Retina (tissue), 1 donor: ENCODE measurements around the gene SOX8.
"Not testable (repeated sequence)": the region's sequence is repeated elsewhere in the genome, so short reads cannot be mapped to it uniquely, and the experiment has no call there.

Source experiments
- DNase-seq: peaks from one replicate; pipeline ENCODE4 v3.0.0-alpha.2; 2016

SOX8 gene

DNA sequence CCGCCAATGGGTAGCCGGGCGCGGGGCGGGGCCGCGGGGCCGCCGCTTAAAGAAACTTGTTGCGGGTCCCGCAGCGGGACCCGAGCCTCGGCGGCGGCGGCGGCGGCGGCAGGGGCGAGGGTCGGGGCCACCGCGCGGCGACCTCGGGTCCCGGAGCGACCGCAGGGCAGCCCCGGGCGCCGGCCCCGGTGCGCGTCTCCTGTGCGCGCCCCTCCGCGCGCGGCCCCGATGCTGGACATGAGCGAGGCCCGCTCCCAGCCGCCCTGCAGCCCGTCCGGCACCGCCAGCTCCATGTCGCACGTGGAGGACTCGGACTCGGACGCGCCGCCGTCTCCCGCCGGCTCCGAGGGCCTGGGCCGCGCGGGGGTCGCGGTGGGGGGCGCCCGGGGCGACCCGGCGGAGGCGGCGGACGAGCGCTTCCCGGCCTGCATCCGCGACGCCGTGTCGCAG, at the start of gene SOX8:
TSS of gene SOX8 (plus strand) at position 76 of the 450 bp plus-strand sequence. CDS start at position 229, 153 bp downstream.
- no peak for DNase-seq

- DNase-seq = no peak
Measured at GRCh38 chr16:932831-933330, 48.7 kb upstream of the SOX8 start.

DNA sequence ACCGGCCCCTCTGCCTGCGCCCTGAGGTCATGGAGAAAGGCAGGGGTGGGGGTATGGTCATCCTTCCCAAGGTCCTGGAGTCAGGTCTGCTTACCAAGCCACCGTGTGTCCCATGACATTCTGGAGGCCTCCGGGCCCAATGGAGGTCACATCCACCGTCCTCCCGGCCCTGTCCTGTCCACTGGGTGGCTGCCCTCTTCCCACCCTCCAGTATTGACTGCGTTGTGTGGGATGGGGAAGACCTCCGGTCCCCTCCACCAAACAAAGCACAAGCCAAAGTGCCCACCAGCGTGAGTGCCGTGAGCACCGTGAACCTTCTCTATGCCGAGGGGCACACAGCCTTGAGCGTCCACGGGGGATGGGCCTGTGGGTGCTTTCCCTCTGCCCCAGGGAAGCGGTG, 48.0 kb upstream of the SOX8 start:
- DNase-seq = no peak

DNA sequence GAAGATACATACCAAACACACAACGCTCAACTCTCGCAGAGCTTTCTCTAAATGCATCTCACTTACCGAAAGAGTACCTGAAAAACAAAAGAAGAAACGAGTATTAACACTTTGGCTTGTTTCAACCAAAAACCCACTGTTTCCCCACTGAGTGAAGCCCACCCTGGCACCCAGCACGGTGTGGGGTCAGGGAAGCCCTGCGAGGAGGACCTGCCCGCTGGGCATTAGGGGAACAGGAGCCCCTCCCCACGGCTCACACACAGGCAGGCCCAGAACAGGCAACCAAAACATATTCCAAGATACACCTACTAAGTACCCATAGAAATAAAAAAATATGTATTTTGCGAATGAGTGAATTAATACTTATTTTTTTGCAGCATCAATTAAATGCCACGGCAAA, 47.4 kb upstream of the SOX8 start:
- DNase-seq = no peak

GRCh38 chr16:935684-936083, 45.9 kb upstream of the SOX8 start:
- no peak for DNase-seq

DNA sequence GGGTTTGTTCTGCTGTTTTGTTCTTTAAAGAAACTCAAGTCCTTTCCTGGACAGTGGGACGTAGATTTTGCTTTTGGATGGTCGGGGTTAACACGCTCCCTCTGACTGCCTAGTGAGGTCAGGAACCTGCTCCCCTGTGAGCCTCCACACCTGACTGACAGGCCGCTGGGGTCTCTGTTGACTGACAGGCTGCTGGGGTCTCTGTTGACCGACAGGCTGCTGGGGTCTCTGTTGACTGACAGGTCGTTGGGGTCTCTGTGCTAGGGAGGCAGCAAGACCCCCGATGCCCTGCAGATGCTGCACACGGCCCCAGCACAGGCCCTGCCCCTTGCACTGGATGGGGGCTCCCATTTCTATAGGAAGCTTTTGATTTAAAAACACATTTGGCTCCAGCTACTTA, 44.3 kb upstream of the SOX8 start:
- no peak for DNase-seq

DNA sequence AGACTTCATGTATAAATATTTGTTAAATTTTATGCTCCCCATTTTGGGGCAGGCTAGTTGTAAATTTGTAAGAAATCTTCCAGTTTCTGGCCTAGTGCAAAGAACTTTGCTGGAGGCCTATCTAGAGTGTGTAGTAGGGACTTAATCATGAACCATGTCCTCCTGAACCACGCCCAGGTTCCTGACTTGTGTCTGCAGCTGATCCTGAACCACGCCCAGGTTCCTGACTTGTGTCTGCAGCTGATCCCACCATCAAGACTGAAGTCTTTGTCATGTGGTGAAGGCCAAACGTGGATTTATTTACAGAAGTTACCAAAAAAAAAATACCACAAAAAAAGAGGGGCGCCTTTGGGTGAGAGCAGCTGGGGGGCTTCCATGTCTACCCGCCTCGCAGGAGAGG, 43.8 kb upstream of the SOX8 start:
- DNase-seq = no peak

GRCh38 chr16:938136-938535, 43.4 kb upstream of the SOX8 start:
- no peak for DNase-seq

GRCh38 chr16:938752-939151, 42.8 kb upstream of the SOX8 start:
- DNase-seq = no peak

DNA sequence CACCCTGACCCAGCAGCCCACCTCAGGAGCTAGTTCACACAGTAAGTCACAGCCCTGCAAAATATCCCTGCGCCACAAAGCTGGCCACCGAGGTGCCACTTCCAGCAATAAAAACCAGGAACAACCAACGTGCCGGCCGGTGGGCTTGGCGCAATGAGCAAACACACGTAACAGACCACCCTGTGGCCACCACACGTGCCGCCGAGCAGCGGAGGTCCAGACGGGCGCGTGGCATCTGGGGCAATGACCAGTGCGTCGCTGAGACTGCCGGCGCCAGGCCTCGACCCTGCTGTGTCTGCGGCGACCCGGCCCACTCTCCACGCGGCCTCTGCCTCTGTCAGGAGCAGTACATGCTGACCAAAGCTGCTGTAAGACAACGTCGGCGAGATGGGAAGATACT, 42.3 kb upstream of the SOX8 start:
- DNase-seq = no peak

DNA sequence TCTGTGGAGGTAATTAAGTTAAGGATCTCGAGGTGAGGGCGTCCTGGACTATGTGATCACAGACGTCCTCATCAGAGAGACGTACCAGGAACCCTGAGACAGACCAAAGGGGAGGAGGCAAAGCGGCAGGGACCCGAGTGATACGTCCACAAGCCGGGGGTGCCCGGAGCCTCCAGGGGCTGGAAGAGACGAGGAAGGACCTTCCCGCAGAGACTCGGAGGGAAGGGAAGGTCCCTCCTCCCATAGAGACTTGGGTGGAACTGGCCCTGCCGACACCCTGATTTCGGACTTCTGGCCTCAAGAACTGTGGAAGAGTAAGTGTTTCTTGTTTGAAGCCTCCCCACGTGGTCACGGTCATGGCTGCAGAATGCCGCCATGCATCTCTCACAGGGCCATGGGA, 41.6 kb upstream of the SOX8 start:
- no peak for DNase-seq

GRCh38 chr16:942436-943060, 39.0 kb upstream of the SOX8 start:
- no peak for DNase-seq

DNA sequence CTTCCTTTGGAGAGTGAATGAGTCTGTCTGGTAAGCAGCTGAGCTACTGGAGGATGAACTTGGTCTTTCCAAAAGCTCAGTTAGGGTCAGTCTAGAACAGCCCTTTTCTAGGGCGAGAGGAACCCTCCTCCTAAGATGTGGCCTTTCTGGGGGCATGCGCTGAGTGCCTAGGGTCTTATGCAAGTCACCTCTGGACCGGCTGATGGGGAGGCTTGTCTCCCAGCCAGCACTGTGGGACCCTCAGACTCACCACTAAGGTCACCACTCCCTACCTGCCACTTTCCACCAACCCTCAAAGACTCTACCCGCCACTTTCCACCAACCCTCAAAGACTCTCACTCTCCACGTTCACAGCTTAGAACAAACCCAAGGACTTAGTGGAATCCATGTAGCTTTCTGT, 37.6 kb upstream of the SOX8 start:
- DNase-seq = no peak

GRCh38 chr16:945271-946047, 36.1 kb upstream of the SOX8 start:
- DNase-seq = no peak

- DNase-seq = no peak
Measured at GRCh38 chr16:946048-946395, 35.5 kb upstream of the SOX8 start.

GRCh38 chr16:947255-947921, 34.2 kb upstream of the SOX8 start:
- no peak for DNase-seq

DNA sequence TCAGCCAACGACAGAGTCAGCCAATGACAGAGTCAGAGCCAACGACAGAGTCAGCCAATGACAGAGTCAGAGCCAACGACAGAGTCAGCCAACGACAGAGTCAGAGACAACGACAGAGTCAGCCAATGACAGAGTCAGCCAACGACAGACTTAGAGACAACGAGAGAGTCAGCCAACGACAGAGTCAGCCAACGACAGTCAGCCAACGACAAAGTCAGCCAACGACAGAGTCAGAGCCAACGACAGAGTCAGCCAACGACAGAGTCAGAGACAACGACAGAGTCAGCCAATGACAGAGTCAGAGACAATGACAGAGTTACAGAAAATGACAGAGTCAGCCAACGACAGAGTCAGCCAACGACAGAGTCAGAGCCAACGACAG, 33.7 kb upstream of the SOX8 start:
- not testable (repeated sequence) for DNase-seq

DNA sequence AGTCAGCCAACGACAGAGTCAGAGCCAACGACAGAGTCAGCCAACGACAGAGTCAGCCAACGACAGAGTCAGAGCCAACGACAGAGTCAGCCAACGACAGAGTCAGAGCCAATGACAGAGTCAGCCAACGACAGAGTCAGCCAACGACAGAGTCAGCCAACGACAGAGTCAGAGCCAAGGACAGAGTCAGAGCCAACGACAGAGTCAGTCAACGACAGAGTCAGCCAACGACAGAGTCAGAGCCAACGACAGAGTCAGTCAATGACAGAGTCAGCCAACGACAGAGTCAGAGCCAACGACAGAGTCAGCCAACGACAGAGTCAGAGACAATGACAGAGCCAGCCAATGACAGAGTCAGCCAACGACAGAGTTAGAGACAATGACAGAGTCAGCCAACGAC, 32.8 kb upstream of the SOX8 start:
- not testable (repeated sequence) for DNase-seq

GRCh38 chr16:950733-951573, 30.6 kb upstream of the SOX8 start:
- DNase-seq = not testable (repeated sequence)

DNA sequence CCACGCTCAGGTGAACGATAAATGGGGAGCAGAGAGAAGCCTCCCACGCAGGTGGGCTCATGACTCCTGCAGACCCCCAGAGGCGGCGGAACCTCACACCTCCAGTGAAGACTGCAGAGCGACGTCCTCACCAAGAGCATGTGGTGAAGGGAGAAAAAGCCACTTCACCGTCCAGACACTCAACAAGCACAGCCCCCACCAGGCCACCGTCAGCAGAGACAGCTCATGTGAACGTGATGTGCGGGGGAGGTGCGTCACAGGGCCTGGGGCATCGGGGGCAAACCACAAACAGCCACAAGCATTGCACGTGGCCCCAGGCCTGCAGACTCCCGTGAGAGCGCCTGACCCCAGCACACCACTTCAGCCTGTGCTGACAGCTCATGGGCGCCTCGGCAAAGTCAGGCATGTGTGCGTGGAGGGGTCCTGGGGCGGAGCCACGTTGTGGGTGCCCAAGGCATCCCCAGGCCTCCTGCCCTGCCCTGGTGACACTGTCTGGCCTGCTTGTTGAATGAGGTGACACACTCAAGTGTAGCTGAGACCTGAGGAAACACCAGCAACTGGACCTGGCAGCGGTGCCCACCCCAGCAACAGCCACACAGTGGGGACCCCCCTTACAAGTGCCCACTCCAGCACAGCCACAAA, 29.8 kb upstream of the SOX8 start:
- no peak for DNase-seq

DNA sequence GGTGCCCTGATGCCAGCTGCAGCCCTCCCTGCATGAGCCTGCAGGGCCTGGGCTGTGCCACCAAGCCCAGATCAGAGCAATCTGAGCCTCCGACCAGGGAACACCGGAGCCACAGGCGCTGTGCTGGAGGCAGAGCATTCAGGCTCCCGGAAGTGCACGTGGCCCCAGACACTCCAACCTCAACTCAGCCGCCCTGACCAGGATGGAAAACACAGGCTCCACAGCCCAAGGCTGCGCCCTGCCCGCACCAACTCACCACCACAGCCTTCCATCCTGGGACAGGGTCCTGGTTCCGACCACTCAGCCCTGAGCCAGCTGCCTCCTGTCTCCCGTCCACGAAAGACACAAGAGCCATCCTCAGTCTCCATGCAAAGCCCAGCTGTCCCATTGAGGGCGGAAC, 29.2 kb upstream of the SOX8 start:
- no peak for DNase-seq

DNA sequence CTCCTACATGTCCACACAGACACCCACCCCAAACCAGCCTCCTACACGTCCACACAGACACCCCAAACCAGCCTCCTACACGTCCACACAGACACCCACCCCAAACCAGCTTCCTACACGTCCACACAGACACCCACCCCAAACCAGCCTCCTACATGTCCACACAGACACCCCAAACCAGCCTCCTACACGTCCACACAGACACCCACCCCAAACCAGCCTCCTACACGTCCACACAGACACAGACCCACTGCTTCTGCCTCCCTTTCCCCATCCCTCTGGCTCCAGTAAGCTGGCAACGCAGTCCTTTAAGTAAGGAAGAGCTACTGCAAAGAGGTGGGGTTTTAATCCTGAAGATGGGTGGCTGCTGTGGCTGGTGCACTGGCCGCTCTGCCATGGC, 27.8 kb upstream of the SOX8 start:
- DNase-seq = not testable (repeated sequence)

- not testable (repeated sequence) for DNase-seq
Measured at GRCh38 chr16:955766-956165, 25.8 kb upstream of the SOX8 start.
